NT2/D1 (cell line): Measurements from ENCODE around the gene CCKAR.

Experiments
- SUZ12 ChIP-seq: IDR thresholded peaks from 2 replicates; pipeline ENCODE4 v1.6.1; 2011; ENCODE audit not compliant: insufficient read length, insufficient read depth; ENCODE audit errors: extremely low read depth
- YY1 ChIP-seq: IDR thresholded peaks from 2 replicates; pipeline ENCODE4 v1.6.1; 2011; ENCODE audit not compliant: insufficient read length, insufficient read depth

DNA sequence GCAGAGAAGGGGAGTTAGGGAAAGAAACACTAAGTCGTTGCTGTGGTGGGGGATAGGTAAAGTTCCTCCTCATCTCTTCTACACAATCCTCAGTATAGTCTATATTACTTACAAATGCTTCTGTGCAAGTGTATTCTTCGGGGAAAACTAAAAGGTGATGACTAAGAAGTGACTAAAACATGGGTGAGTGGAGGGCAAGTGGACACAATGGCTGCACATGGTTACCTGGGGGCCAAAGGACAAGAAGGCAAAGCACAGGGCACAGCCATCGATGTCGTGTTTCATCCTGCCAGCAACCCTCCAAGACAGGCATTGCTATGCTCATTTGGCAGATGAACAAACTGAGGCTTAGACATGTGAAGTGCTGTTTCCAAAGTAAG is 35.5 kb upstream of the CCKAR start:
- no peak for TF ChIP-seq YY1
- TF ChIP-seq SUZ12, result no peak
